ENCODE measurements around the gene ROPN1L. TPM values are rescaled to one million over a fixed set of nuclear protein-coding genes. Genes with fewer than 3 reads are reported as not detected.

ROPN1L gene
- total RNA-seq, 1 donor from 2014 or later, result 11.5 TPM

- no peaks in the 10 kb centered on the region for H3K4me1 ChIP-seq
- TF ChIP-seq CTCF (IDR thresholded peaks at IDR 0.05), result no peak
- H3K27ac ChIP-seq, result no peak overlapping the region
- no peak overlapping the region for H3K4me3 ChIP-seq
- no peaks in the 10 kb centered on the region for H3K9me3 ChIP-seq
- no peak for DNase-seq
- ATAC-seq, result no peak
- H3K27me3 ChIP-seq (ENCODE audit: low read depth), result no peaks in the 10 kb centered on the region
- intact Hi-C loops (cut with DNase I), result no loop called here
- no peaks in the 10 kb centered on the region for H3K36me3 ChIP-seq
Measured at GRCh38 chr5:10476878-10477277, 35.2 kb downstream of the ROPN1L start.

GRCh38 chr5:10477943-10478342 lies 36.3 kb downstream of the ROPN1L start:
- H3K4me1 ChIP-seq, result no peaks in the 10 kb centered on the region
- intact Hi-C loops (cut with DNase I), result no loop called here
- no peak for TF ChIP-seq CTCF (IDR thresholded peaks at IDR 0.05)

GRCh38 chr5:10478436-10478835 lies 36.8 kb downstream of the ROPN1L start:
- Histone ChIP-seq H3K9me3 (no peaks in the 10 kb centered on the region), H3K4me3 (no peak overlapping the region), H3K27me3 (ENCODE audit: low read depth) (no peaks in the 10 kb centered on the region), H3K4me1 (no peaks in the 10 kb centered on the region), H3K36me3 (no peaks in the 10 kb centered on the region), H3K27ac (no peak overlapping the region)
- intact Hi-C loops (cut with DNase I), result no loop called here
- no peak for TF ChIP-seq CTCF (IDR thresholded peaks at IDR 0.05)
- DNase-seq, result no peak
- ATAC-seq, result no peak

More at GRCh38 chr5:10477943-10478342, 36.3 kb downstream of the ROPN1L start:
- H3K4me3 ChIP-seq, result no peak overlapping the region
- no peaks in the 10 kb centered on the region for H3K36me3 ChIP-seq
- ATAC-seq (no peak), DNase-seq (no peak)
- no peaks in the 10 kb centered on the region for H3K27me3 ChIP-seq (ENCODE audit: low read depth)
- H3K27ac ChIP-seq, result no peak overlapping the region
- no peaks in the 10 kb centered on the region for H3K9me3 ChIP-seq

- H3K36me3 ChIP-seq, result no peaks in the 10 kb centered on the region
- ATAC-seq, result peak; percentile 74 to 78
- H3K27me3 ChIP-seq (ENCODE audit: low read depth), result no peaks in the 10 kb centered on the region
- no peaks in the 10 kb centered on the region for H3K9me3 ChIP-seq
- peak; percentile 59 for DNase-seq
- intact Hi-C loops (cut with DNase I), result no loop called here
- TF ChIP-seq CTCF (IDR thresholded peaks at IDR 0.05), result no peak
- no peak overlapping the region for H3K27ac ChIP-seq
- H3K4me1 ChIP-seq, result no peaks in the 10 kb centered on the region
- H3K4me3 ChIP-seq, result no peak overlapping the region
Measured at GRCh38 chr5:10479154-10479721, 37.6 kb downstream of the ROPN1L start.

GRCh38 chr5:10480237-10480985 lies 38.7 kb downstream of the ROPN1L start:
- Histone ChIP-seq H3K36me3 (no peaks in the 10 kb centered on the region), H3K4me1 (peaks cover 8% of the 10 kb centered on the region), H3K27me3 (ENCODE audit: low read depth) (no peaks in the 10 kb centered on the region), H3K4me3 (no peak overlapping the region), H3K9me3 (no peaks in the 10 kb centered on the region), H3K27ac (no peak overlapping the region)
- DNase-seq, result no peak
- ATAC-seq, result no peak
- intact Hi-C loops (cut with DNase I), result no loop called here
- TF ChIP-seq CTCF (IDR thresholded peaks at IDR 0.05), result no peak
